Panc1 (cell line): Measurements from ENCODE around the gene C2CD2. TPM values are rescaled to one million over a fixed set of nuclear protein-coding genes. Genes with fewer than 3 reads are reported as not detected.

ENCODE experiments used
- ATAC-seq: fragments of 200-7000 bp; cut with Tn5 transposase; 2 replicates; pipeline ENCODE4 v1.9.1; 2020; ENCODE audit warnings: mild to moderate bottlenecking, moderate library complexity
- BruUV-seq: library from RNA; stranded (reverse); fragments of 400-500 nt; replicated peaks from 2 replicates; lab custom pipeline; 2021; lab: Mats Ljungman, UMichigan
- CTCF ChIA-PET: fragments of 300-600 bp; sonication (Branson Sonifier 250); formaldehyde crosslinking; loops from one replicate; lab custom pipeline; 2022; ENCODE audit warnings: antibody characterized with exemption; lab: Charles Lee
- POLR2A ChIA-PET: fragments of 300-600 bp; sonication (Branson Sonifier 250); formaldehyde crosslinking; loops from one replicate; lab custom pipeline; 2022; ENCODE audit warnings: antibody characterized with exemption; lab: Charles Lee
- DNase-seq: peaks from one replicate; pipeline ENCODE4 v3.0.0-alpha.2; 2010; ENCODE audit warnings: low read depth, low spot score
- H3K27ac ChIP-seq: 2 replicates; pipeline ENCODE4 v1.5.1; 2011; ENCODE audit warnings: mild to moderate bottlenecking, low read length, inconsistent platforms
- H3K27me3 ChIP-seq: fragments of 200-500 bp; sonication (Bioruptor generic); 2 replicates; pipeline ENCODE4 v1.6.0; 2014; ENCODE audit warnings: low read length, inconsistent platforms; ENCODE audit not compliant: control insufficient read depth, insufficient read depth
- H3K36me3 ChIP-seq: fragments of 200-500 bp; sonication (Bioruptor generic); 2 replicates; pipeline ENCODE4 v1.5.1; 2014; ENCODE audit warnings: inconsistent platforms, mild to moderate bottlenecking, low read length, moderate library complexity; ENCODE audit not compliant: control insufficient read depth, insufficient read depth
- H3K4me1 ChIP-seq: 2 replicates; pipeline ENCODE4 v1.5.1; 2011; ENCODE audit warnings: inconsistent platforms, mild to moderate bottlenecking, low read length, moderate library complexity; ENCODE audit not compliant: control insufficient read depth, insufficient read depth
- H3K4me3 ChIP-seq, 2 experiments: 2 replicates each; pipeline ENCODE4 v1.5.1; 2011 to 2012; ENCODE audit warnings: low read depth in 2 of 2, low read length in 2 of 2, mild to moderate bottlenecking in 2 of 2, inconsistent platforms in 1 of 2, moderate library complexity in 1 of 2
- H3K9me3 ChIP-seq: fragments of 200-500 bp; sonication (Bioruptor generic); 2 replicates; pipeline ENCODE4 v1.5.1; 2014; ENCODE audit warnings: low read depth, mild to moderate bottlenecking, inconsistent platforms, low read length, moderate library complexity; ENCODE audit not compliant: control insufficient read depth, insufficient read depth
- CTCF ChIP-seq: fragments of 450-650 bp; IDR thresholded peaks from 2 replicates; pipeline ENCODE4 v1.5.1; 2017; ENCODE audit warnings: mild to moderate bottlenecking
- POLR2AphosphoS5 ChIP-seq: IDR thresholded peaks from 2 replicates; pipeline ENCODE4 v1.6.1; 2012; ENCODE audit warnings: mild to moderate bottlenecking, low read depth, low read length, moderate library complexity
- SIN3A ChIP-seq: IDR thresholded peaks from 2 replicates; pipeline ENCODE4 v1.6.1; 2012; ENCODE audit warnings: low read depth, mild to moderate bottlenecking, low read length, moderate library complexity, borderline replicate concordance; ENCODE audit not compliant: insufficient read depth
- TCF7L2 ChIP-seq: IDR thresholded peaks from 2 replicates; pipeline ENCODE4 v1.6.1; 2011; ENCODE audit warnings: mild to moderate bottlenecking, low read depth, low read length, inconsistent platforms
- in situ Hi-C: cut with HindIII; loops from 2 replicates; pipeline ENCODE4 v1.10.0; 2016; ENCODE audit warnings: low sequenced_read_pairs, low pct_unique_long_range_greater_than_20kb
- intact Hi-C: fragments of 100-400 bp; cut with micrococcal nuclease; formaldehyde crosslinking; loops from one replicate; pipeline ENCODE4 v1.10.0; 2022; ENCODE audit not compliant: unreplicated experiment
- total RNA-seq: library from RNA; stranded (reverse); gene quantifications from one replicate; pipeline ENCODE4 v1.2.1, GENCODE V29; 2021; ENCODE audit not compliant: unreplicated experiment
- TF ChIP-seq, protein P1 (sequence below), 2 experiments: IDR thresholded peaks; 2 replicates each; pipeline ENCODE4 v1.6.1; 2011 to 2012; ENCODE audit warnings: low read depth in 2 of 2, control low read depth in 1 of 2, low read length in 1 of 2, mild to moderate bottlenecking in 1 of 2, moderate library complexity in 1 of 2; ENCODE audit not compliant: insufficient read depth in 1 of 2

The C2CD2 gene
- total RNA-seq, 1 experiment from 2014 or later = 14.0 TPM

DNA sequence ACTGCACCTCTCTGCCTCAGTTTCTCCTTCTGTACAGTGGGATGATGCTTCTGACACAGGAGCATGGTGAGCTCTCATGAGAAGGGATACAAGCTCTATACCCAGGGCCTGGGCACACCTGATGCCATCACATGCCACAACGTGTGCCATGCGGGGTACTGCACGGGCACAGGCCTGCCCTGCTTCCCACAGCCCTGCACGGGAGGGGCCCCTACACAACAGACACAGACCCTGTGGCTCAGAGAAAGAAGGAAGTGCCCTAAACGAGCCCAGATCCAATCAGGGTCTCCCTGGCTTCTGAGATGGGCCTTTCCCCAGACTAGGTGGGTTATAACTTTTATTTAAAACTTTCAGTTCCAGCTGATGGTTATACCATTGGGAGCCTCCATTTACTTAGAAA, 24.6 kb downstream of the C2CD2 start:
- no TSS peak for BruUV-seq
- in situ Hi-C loops = no loop called here
- H3K27ac ChIP-seq = peak overlapping the region; percentile 59; the same call in 1 of the 2 replicates
- TF ChIP-seq CTCF (no peak), POLR2AphosphoS5 (no peak), TCF7L2 (no peak), SIN3A (no peak)
- TF ChIP-seq, protein P1, sequence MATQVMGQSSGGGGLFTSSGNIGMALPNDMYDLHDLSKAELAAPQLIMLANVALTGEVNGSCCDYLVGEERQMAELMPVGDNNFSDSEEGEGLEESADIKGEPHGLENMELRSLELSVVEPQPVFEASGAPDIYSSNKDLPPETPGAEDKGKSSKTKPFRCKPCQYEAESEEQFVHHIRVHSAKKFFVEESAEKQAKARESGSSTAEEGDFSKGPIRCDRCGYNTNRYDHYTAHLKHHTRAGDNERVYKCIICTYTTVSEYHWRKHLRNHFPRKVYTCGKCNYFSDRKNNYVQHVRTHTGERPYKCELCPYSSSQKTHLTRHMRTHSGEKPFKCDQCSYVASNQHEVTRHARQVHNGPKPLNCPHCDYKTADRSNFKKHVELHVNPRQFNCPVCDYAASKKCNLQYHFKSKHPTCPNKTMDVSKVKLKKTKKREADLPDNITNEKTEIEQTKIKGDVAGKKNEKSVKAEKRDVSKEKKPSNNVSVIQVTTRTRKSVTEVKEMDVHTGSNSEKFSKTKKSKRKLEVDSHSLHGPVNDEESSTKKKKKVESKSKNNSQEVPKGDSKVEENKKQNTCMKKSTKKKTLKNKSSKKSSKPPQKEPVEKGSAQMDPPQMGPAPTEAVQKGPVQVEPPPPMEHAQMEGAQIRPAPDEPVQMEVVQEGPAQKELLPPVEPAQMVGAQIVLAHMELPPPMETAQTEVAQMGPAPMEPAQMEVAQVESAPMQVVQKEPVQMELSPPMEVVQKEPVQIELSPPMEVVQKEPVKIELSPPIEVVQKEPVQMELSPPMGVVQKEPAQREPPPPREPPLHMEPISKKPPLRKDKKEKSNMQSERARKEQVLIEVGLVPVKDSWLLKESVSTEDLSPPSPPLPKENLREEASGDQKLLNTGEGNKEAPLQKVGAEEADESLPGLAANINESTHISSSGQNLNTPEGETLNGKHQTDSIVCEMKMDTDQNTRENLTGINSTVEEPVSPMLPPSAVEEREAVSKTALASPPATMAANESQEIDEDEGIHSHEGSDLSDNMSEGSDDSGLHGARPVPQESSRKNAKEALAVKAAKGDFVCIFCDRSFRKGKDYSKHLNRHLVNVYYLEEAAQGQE (IDR thresholded peaks at IDR 0.05; ENCODE audit: insufficient read depth in 1 of 2, low read depth in 2 of 2, low read length in 1 of 2) = no peak
- ATAC-seq = no peak
- CTCF ChIA-PET = interaction anchor here (0.7 kb wide), 1 partner anchor 169 kb away, joined by 3 read pairs; no protein-coding TSS in a partner anchor
- no peaks in the 10 kb centered on the region for H3K27me3 ChIP-seq
- intact Hi-C loops = no loop called here
- POLR2A ChIA-PET = no interaction called here
- no peaks in the 10 kb centered on the region for H3K36me3 ChIP-seq
- no peak overlapping the region for H3K4me3 ChIP-seq
- H3K4me1 ChIP-seq = peaks cover 45% of the 10 kb centered on the region
- H3K9me3 ChIP-seq = no peaks in the 10 kb centered on the region
- no peak for DNase-seq

- H3K4me3 ChIP-seq = no peak overlapping the region
- ATAC-seq (no peak), DNase-seq (no peak)
- no peak for TF ChIP-seq CTCF
- TF ChIP-seq TCF7L2 = no peak
- TF ChIP-seq POLR2AphosphoS5 = no peak
- no peak for TF ChIP-seq SIN3A
- TF ChIP-seq, protein P1 (IDR thresholded peaks at IDR 0.05; ENCODE audit: insufficient read depth in 1 of 2, low read depth in 2 of 2, low read length in 1 of 2) = no peak
- ChIA-PET CTCF (interaction anchor here (0.7 kb wide), 1 partner anchor 169 kb away, joined by 3 read pairs; no protein-coding TSS in a partner anchor), POLR2A (no interaction called here)
- H3K4me1 ChIP-seq = peaks cover 45% of the 10 kb centered on the region
- no TSS peak for BruUV-seq
- H3K27ac ChIP-seq = peak overlapping the region; percentile 48; the same call in 1 of the 2 replicates
- H3K9me3 ChIP-seq = no peaks in the 10 kb centered on the region
- no peaks in the 10 kb centered on the region for H3K27me3 ChIP-seq
- in situ Hi-C loops (no loop called here), intact Hi-C loops (no loop called here)
- H3K36me3 ChIP-seq = no peaks in the 10 kb centered on the region
These were observed 25.1 kb downstream of the C2CD2 start for GRCh38 chr21:41928621-41929220.
